Measurements from ENCODE around the gene KIF3C. TPM values are rescaled to one million over a fixed set of nuclear protein-coding genes. Genes with fewer than 3 reads are reported as not detected.
A peak's percentile ranks its signal among the peaks of the same experiment; 100 is the strongest.

The KIF3C gene
- polyA plus RNA-seq, 2 of the 4 experiments (the other 2 are of a cell fraction) = 17.1 to 77.4 TPM

GRCh38 chr2:25895610-25896009 is 86.7 kb downstream of the KIF3C start:
- H3K27ac ChIP-seq = no peak overlapping the region
- no peak overlapping the region for H3K4me3 ChIP-seq
- DNase-seq (ENCODE audit: low read depth in 1 of 2, low spot score in 1 of 2) = no peak
- ATAC-seq = peak; percentile 28 to 39; a peak in 3 of 6 replicates
- FAIRE-seq = no peak
- ChIA-PET POLR2A (no interaction called here), CTCF (interaction anchor here (1.0 to 1.9 kb wide), 3 partner anchors 12 to 55 kb away, joined by 4 to 7 read pairs (median 4); no protein-coding TSS in a partner anchor)
- H3K4me2 ChIP-seq = no peak overlapping the region
- no peaks in the 10 kb centered on the region for H3K9me3 ChIP-seq
- no peaks in the 10 kb centered on the region for H3K4me1 ChIP-seq
- TF ChIP-seq NFE2L2 (conservative IDR thresholded peaks at IDR 0.05; ENCODE audit: low read length) (no peak), E2F6 (IDR thresholded peaks at IDR 0.05; ENCODE audit: borderline replicate concordance, low read depth) (no peak), HOXA7 (CRISPR knock-in tag; IDR thresholded peaks at IDR 0.05) (no peak), SMC3 (IDR thresholded peaks at IDR 0.05) (no peak), ZFP36 (IDR thresholded peaks at IDR 0.05; ENCODE audit: borderline replicate concordance, partially characterized antibody) (no peak), CTCF (IDR thresholded peaks at IDR 0.05) (no peak), NR3C1 (IDR thresholded peaks at IDR 0.05) (no peak), MAZ (IDR thresholded peaks at IDR 0.05; ENCODE audit: borderline replicate concordance, low read depth, low read length) (no peak), JUN (IDR thresholded peaks at IDR 0.05) (no peak), CHD4 (IDR thresholded peaks at IDR 0.05; ENCODE audit: borderline replicate concordance) (no peak), HES2 (IDR thresholded peaks at IDR 0.05) (no peak), EHMT2 (IDR thresholded peaks at IDR 0.05; ENCODE audit: low read depth) (no peak), RAD21 (conservative IDR thresholded peaks at IDR 0.05 in 1 of 2, IDR thresholded peaks at IDR 0.05 in 1 of 2) (no peak), BHLHE40 (IDR thresholded peaks at IDR 0.05; ENCODE audit: low read depth, low read length) (no peak)

- 79% methylated on average over 7 of the region's 7 CpGs for WGBS (ENCODE audit: missing lambda C conversion rate)
- no peak for FAIRE-seq
- Histone ChIP-seq H3K4me1 (no peaks in the 10 kb centered on the region), H3K9me3 (no peaks in the 10 kb centered on the region), H3K4me2 (no peak overlapping the region), H3K27ac (no peak overlapping the region), H3K4me3 (no peak overlapping the region)
- ChIA-PET CTCF (interaction anchor here (0.6 to 1.9 kb wide), 3 partner anchors 11 to 56 kb away, joined by 4 to 7 read pairs (median 4); partner anchors contain the start of gene ASXL2), POLR2A (interaction anchor here (0.6 kb wide), 2 partner anchors 16 to 677 kb away, joined by 4 to 5 read pairs; partner anchors contain the start of gene ASXL2)
- DNase-seq (ENCODE audit: low read depth in 1 of 2, low spot score in 1 of 2) = no peak
- TF ChIP-seq ZSCAN20 (CRISPR knock-in tag; IDR thresholded peaks at IDR 0.05) = no peak
- TF ChIP-seq ELK1 (IDR thresholded peaks at IDR 0.05; ENCODE audit: low read depth, low read length) = no peak
- no peak for TF ChIP-seq RCOR1 (IDR thresholded peaks at IDR 0.05; ENCODE audit: low read depth, low read length)
- TF ChIP-seq HEYL (CRISPR knock-in tag; IDR thresholded peaks at IDR 0.05) = no peak
- no peak for TF ChIP-seq NFE2L2 (conservative IDR thresholded peaks at IDR 0.05; ENCODE audit: low read length)
- no peak for TF ChIP-seq POLR2A (IDR thresholded peaks at IDR 0.05; ENCODE audit: low read length)
- TF ChIP-seq CBX8 (IDR thresholded peaks at IDR 0.05) = no peak
- no peak for TF ChIP-seq HES2 (IDR thresholded peaks at IDR 0.05)
- no peak for TF ChIP-seq BCL3 (IDR thresholded peaks at IDR 0.05)
- TF ChIP-seq MYC (IDR thresholded peaks at IDR 0.05; ENCODE audit: borderline replicate concordance, low read length) = no peak
- TF ChIP-seq PHF8 (IDR thresholded peaks at IDR 0.05; ENCODE audit: borderline replicate concordance, low read depth) = no peak
- ATAC-seq = no peak
These were observed 87.3 kb downstream of the KIF3C start for GRCh38 chr2:25895018-25895417.

All from A549 (cell line).